Heart right ventricle (tissue), 16 donors: ENCODE measurements around the gene ADK. TPM values are rescaled to one million over a fixed set of nuclear protein-coding genes. Genes with fewer than 3 reads are reported as not detected.
A peak's percentile ranks its signal among the peaks of the same experiment; 100 is the strongest.

ENCODE experiments used
- ATAC-seq, 8 donors: fragments of 200-7000 bp; cut with Tn5 transposase; one replicate each; pipeline ENCODE4 v1.9.1; 2020; ENCODE audit warnings: mild to moderate bottlenecking in 8 of 8, moderate library complexity in 8 of 8, moderate number of reproducible peaks in 1 of 8
- DNase-seq, 2 donors: peaks; one replicate each; pipeline ENCODE4 v3.0.0-alpha.2; 2020
- H3K27ac ChIP-seq, 10 donors: fragments of 200-600 bp; sonication (generic) in 2 of 10; one replicate each; pipeline versions ENCODE4 v1.5.0 to v1.8.0; 2020 to 2022; ENCODE audit warnings: mild to moderate bottlenecking in 3 of 10
- H3K27me3 ChIP-seq, 7 donors: fragments of 200-600 bp; one replicate each; pipeline ENCODE4 v1.8.0; 2021 to 2022; ENCODE audit warnings: mild to moderate bottlenecking in 2 of 7
- H3K36me3 ChIP-seq, 9 donors: fragments of 200-600 bp; sonication (generic) in 1 of 9; one replicate each; pipeline versions ENCODE4 v1.5.0 to v1.8.0; 2020 to 2022; ENCODE audit warnings: mild to moderate bottlenecking in 2 of 9
- H3K4me1 ChIP-seq, 9 donors: fragments of 200-600 bp; sonication (generic) in 1 of 9; one replicate each; pipeline versions ENCODE4 v1.5.0 to v1.8.0; 2020 to 2022; ENCODE audit warnings: mild to moderate bottlenecking in 4 of 9
- H3K4me3 ChIP-seq, 10 donors: fragments of 200-600 bp; sonication (generic) in 2 of 10; one replicate each; pipeline versions ENCODE4 v1.5.0 to v1.8.0; 2020 to 2022; ENCODE audit warnings: mild to moderate bottlenecking in 7 of 10, moderate library complexity in 2 of 10
- H3K9me3 ChIP-seq, 11 donors: fragments of 200-600 bp in 10 of 11; sonication (generic) in 2 of 11; one replicate each; pipeline versions ENCODE4 v1.5.0 to v1.8.0; 2013 to 2022; ENCODE audit warnings: mild to moderate bottlenecking in 2 of 11, control low read depth in 1 of 11, moderate library complexity in 1 of 11
- WGBS, 2 donors: extraction: QIAGEN DNeasy Blood & Tissue Kit; methylation state at CpG; one replicate each; pipeline ENCODE4 v1.1.7; 2013; ENCODE audit warnings: inconsistent platforms in 1 of 2; 5-methylcytosine and 5-hydroxymethylcytosine counted together
- intact Hi-C, 10 donors: fragments of 100-400 bp; cut with DNase I; formaldehyde crosslinking; loops; one replicate each; pipeline versions ENCODE4 v1.11.1 to v1.14.2; 2022
- polyA plus RNA-seq, 2 donors: library from polyadenylated mRNA; stranded (reverse); fragments of 200-250 nt; gene quantifications; one replicate each; pipeline ENCODE4 v1.2.3, GENCODE V29; 2013
- total RNA-seq, 10 donors: library from RNA; stranded (reverse); fragmentation: NEBNext Ultra II Directional in 3 of 10; extraction: Animal tissue kit (Norgen Biotek cat#: 25700) in 3 of 10; gene quantifications; one replicate each; pipeline versions ENCODE4 v1.2.1 to v1.2.4, GENCODE V29; 2021 to 2023
- TF ChIP-seq, protein P1 (sequence below), 9 donors: fragments of 200-600 bp; sonication (generic) in 2 of 9; IDR thresholded peaks; one replicate each; pipeline versions ENCODE4 v1.5.0 to v1.8.0; 2021 to 2022; ENCODE audit warnings: antibody characterized with exemption in 9 of 9, mild to moderate bottlenecking in 5 of 9, moderate library complexity in 1 of 9
- donor health status: Arrhythmogenic right ventricular cardiomyopathy.
- donor health status: ischemic (EF 13 %, LVEDD 7.1; RV severe dilation, severe dysfunction).
- donor health status: healthy with polysubstance abuse.
- donor health status: DM: no; HTN: yes; CAD: no.
- donor health status: DM: no; HTN: no; CAD: no.
- donor health status: ischemic (EF 25% LVEDD 6.9; RV normal size, moderate dysfunction).
- donor health status: ischemic (EF 25% LVEDD 5.7; RV mildly dilated, moderate dysfunction).
- donor health status: healthy.
- donor health status: DM: yes; HTN: yes; CAD: no.
- donor health status: Ischemic cardiomyopathy.
- donor health status: ischemic (EF 35%, LVEDD 5.7; RV mildly dilated, moderate dysfunction).
- donor health status: nonischemic (EF 11% LVEDD 7.7; RV severe dilation, severe dysfunction).
- donor health status: DM: yes; HTN: yes; CAD: no.
- donor health status: PGD.
- donor health status: ischemic (EF 29% LVEDD 5.4; RV normal size, mild dysfunction).
- donor health status: nonischemic (EF 23%, LVEDD 6.1; RV moderate dilation, normal function).

ADK gene
- total and polyA plus RNA-seq, 12 donors = 13.0 to 50.0 (median 39.1) TPM

DNA sequence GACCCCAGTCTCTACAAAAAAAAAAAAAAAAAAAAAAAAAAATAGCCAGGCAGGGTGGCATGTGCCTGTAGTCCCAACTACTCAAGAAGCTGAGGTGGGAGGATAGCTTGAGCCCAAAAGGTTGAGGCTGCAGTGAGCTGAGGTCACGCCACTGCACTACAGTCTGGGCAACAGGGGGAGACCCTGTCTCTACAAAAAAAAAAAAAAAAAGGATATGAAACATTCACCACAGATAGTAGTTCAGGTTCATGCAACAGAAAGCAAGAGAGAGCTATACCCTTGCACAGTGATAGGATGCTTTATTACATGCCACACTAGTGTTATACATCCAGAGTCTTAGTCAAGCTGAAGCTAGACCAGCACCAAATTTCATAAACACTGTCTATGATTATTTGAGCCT is 526.9 kb downstream of the ADK start:
- no peak for DNase-seq
- Histone ChIP-seq H3K27ac (no peak overlapping the region), H3K4me3 (no peak overlapping the region), H3K9me3 (peaks cover 0 to 10% (median 0%) of the 10 kb centered on the region in 11 donors), H3K27me3 (no peaks in the 10 kb centered on the region), H3K4me1 (peaks cover 0 to 10% (median 2%) of the 10 kb centered on the region in 9 donors), H3K36me3 (peaks cover 0 to 8% (median 0%) of the 10 kb centered on the region in 9 donors)
- WGBS, 2 donors = 93 to 100% methylated on average over 1 of the region's 1 CpG
- intact Hi-C loops = no loop called here
- TF ChIP-seq, protein P1, sequence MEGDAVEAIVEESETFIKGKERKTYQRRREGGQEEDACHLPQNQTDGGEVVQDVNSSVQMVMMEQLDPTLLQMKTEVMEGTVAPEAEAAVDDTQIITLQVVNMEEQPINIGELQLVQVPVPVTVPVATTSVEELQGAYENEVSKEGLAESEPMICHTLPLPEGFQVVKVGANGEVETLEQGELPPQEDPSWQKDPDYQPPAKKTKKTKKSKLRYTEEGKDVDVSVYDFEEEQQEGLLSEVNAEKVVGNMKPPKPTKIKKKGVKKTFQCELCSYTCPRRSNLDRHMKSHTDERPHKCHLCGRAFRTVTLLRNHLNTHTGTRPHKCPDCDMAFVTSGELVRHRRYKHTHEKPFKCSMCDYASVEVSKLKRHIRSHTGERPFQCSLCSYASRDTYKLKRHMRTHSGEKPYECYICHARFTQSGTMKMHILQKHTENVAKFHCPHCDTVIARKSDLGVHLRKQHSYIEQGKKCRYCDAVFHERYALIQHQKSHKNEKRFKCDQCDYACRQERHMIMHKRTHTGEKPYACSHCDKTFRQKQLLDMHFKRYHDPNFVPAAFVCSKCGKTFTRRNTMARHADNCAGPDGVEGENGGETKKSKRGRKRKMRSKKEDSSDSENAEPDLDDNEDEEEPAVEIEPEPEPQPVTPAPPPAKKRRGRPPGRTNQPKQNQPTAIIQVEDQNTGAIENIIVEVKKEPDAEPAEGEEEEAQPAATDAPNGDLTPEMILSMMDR (IDR thresholded peaks at IDR 0.05) = no peak
- no peak for ATAC-seq

DNA sequence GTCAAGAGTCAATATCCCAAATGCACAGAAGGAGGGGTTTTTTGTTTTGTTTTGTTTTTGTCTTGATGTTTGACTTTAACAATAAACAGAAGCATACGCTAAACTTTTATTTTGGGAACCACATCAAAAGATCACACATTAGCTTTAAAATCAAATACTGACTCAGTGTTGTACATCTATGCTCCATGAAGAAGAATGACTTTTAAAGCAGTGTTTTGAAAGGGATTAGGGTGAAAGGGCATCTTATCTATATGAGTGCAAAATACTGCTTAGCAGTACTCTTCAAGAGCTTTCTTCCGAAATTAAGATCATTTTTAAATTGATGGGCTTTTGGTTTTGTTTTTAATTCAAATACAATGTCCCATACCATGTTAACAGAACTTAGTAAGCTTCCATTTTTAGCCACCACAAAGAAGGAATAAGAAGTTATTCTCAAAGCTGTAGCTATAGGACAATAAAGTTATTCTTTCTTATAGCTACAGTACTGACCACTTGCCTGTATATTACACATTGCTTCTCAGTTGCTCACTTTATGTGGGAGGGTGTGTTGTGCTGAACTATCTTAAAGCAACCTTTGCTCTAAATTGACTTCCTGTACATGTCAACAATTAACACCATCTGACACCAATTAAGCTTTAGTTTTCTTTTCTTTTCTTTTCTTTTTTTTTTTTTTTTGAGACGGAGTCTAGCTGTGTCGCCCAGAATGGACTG is 531.1 kb downstream of the ADK start:
- no peak for DNase-seq
- no peak for ATAC-seq
- 88 to 90% methylated on average over 4 of the region's 4 CpGs for WGBS, 2 donors
- Histone ChIP-seq H3K4me1 (peaks cover 0 to 16% (median 9%) of the 10 kb centered on the region in 9 donors), H3K4me3 (no peak overlapping the region), H3K9me3 (no peaks in the 10 kb centered on the region), H3K27me3 (no peaks in the 10 kb centered on the region), H3K27ac (no peak overlapping the region), H3K36me3 (no peaks in the 10 kb centered on the region)
- TF ChIP-seq, protein P1 (IDR thresholded peaks at IDR 0.05) = no peak
- intact Hi-C loops = no loop called here

GRCh38 chr10:74683067-74683466 is 532.0 kb downstream of the ADK start:
- intact Hi-C loops = no loop called here
- H3K27ac ChIP-seq = no peak overlapping the region

GRCh38 chr10:74683621-74684364 is 532.8 kb downstream of the ADK start:
- DNase-seq (no peak), ATAC-seq (peak in 5 of 8 donors; percentile 29 to 57 (median 44))
- Histone ChIP-seq H3K27me3 (no peaks in the 10 kb centered on the region), H3K27ac (peak overlapping the region in 2 of 10 donors; percentile 8 to 13), H3K4me3 (no peak overlapping the region), H3K4me1 (peaks cover 0 to 16% (median 9%) of the 10 kb centered on the region in 9 donors), H3K9me3 (no peaks in the 10 kb centered on the region), H3K36me3 (no peaks in the 10 kb centered on the region)
- intact Hi-C loops = no loop called here
- WGBS, 2 donors = 22 to 31% methylated on average over 7 of the region's 7 CpGs
- TF ChIP-seq, protein P1 (IDR thresholded peaks at IDR 0.05) = no peak

More at GRCh38 chr10:74683067-74683466, 532.0 kb downstream of the ADK start:
- H3K4me3 ChIP-seq = no peak overlapping the region
- no peaks in the 10 kb centered on the region for H3K27me3 ChIP-seq
- ATAC-seq (no peak), DNase-seq (no peak)
- no peaks in the 10 kb centered on the region for H3K36me3 ChIP-seq
- peaks cover 0 to 16% (median 9%) of the 10 kb centered on the region in 9 donors for H3K4me1 ChIP-seq
- H3K9me3 ChIP-seq = no peaks in the 10 kb centered on the region
- TF ChIP-seq, protein P1 (IDR thresholded peaks at IDR 0.05) = no peak
